Mucosa of descending colon (tissue), 3 donors: ENCODE measurements around the gene CLSTN2. TPM values are rescaled to one million over a fixed set of nuclear protein-coding genes. Genes with fewer than 3 reads are reported as not detected.

Experiments
- ATAC-seq: fragments of 200-7000 bp; cut with Tn5 transposase; one replicate; pipeline ENCODE4 v1.9.1; 2020; ENCODE audit warnings: mild to moderate bottlenecking, moderate library complexity
- DNase-seq, 3 donors: peaks; one replicate each; pipeline ENCODE4 v3.0.0-alpha.2; 2020
- H3K36me3 ChIP-seq: fragments of 200-600 bp; one replicate; pipeline ENCODE4 v1.8.0; 2021; ENCODE audit warnings: low read depth, mild to moderate bottlenecking
- H3K4me1 ChIP-seq: fragments of 200-600 bp; one replicate; pipeline ENCODE4 v1.8.0; 2021; ENCODE audit warnings: low read depth, mild to moderate bottlenecking
- H3K4me3 ChIP-seq: fragments of 200-600 bp; one replicate; pipeline ENCODE4 v1.8.0; 2021; ENCODE audit warnings: mild to moderate bottlenecking
- H3K9me3 ChIP-seq: fragments of 200-600 bp; one replicate; pipeline ENCODE4 v1.8.0; 2021; ENCODE audit warnings: mild to moderate bottlenecking
- CTCF ChIP-seq: fragments of 200-600 bp; IDR thresholded peaks from one replicate; pipeline ENCODE4 v1.8.0; 2022; ENCODE audit warnings: antibody characterized with exemption, mild to moderate bottlenecking
- intact Hi-C, 2 donors: fragments of 100-400 bp; cut with DNase I in 1 of 2; cut with micrococcal nuclease in 1 of 2; formaldehyde crosslinking; loops; one replicate each; pipeline versions ENCODE4 v1.11.0 to v1.11.1; 2022; cut with DNase I, micrococcal nuclease
- total RNA-seq, 3 donors: library from RNA; stranded (reverse); fragmentation: NEBNext Ultra II Directional in 2 of 3; extraction: Animal tissue kit (Norgen Biotek cat#: 25700) in 2 of 3; gene quantifications; one replicate each; pipeline versions ENCODE4 v1.2.1 to v1.2.4, GENCODE V29; 2021 to 2023
- donor health status: DM: no; HTN: no; CAD: no; lungs with moderate emphysema.
- donor health status: DM: no; HTN: no; CAD: no.
- donor health status: DM: no; HTN: yes; CAD: no.

The CLSTN2 gene
- total RNA-seq, 3 donors from 2014 or later, result 0.90 to 5.3 (median 2.5) TPM

- no peak overlapping the region for H3K4me3 ChIP-seq
- no peaks in the 10 kb centered on the region for H3K4me1 ChIP-seq
- DNase-seq (no peak), ATAC-seq (no peak)
- H3K36me3 ChIP-seq, result no peaks in the 10 kb centered on the region
- H3K9me3 ChIP-seq, result no peaks in the 10 kb centered on the region
- intact Hi-C loops, result no loop called here
- no peak for TF ChIP-seq CTCF
Measured at GRCh38 chr3:140537727-140538082, 602.7 kb downstream of the CLSTN2 start.

DNA sequence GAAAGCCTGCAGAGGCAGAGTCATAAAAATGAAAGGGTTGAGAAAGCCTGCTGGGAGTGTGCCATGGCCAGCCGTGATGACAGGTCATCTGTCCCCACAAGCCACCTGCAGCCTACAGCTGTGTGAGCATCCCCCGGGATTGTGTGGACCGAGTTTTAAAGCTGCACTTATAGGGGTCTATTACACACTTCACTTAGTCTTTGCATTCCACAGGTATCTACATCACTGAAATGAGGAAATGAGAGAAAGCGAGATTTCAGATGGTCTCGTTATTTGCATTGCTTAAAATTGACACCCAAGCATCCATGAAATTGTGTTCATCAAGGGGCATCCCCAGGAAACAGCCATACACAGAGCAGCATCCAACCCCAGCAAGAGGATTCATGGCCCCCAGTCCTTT lies 605.3 kb downstream of the CLSTN2 start:
- Histone ChIP-seq H3K4me3 (no peak overlapping the region), H3K36me3 (no peaks in the 10 kb centered on the region), H3K4me1 (no peaks in the 10 kb centered on the region), H3K9me3 (no peaks in the 10 kb centered on the region)
- DNase-seq (no peak), ATAC-seq (no peak)
- intact Hi-C loops, result no loop called here
- TF ChIP-seq CTCF, result no peak

DNA sequence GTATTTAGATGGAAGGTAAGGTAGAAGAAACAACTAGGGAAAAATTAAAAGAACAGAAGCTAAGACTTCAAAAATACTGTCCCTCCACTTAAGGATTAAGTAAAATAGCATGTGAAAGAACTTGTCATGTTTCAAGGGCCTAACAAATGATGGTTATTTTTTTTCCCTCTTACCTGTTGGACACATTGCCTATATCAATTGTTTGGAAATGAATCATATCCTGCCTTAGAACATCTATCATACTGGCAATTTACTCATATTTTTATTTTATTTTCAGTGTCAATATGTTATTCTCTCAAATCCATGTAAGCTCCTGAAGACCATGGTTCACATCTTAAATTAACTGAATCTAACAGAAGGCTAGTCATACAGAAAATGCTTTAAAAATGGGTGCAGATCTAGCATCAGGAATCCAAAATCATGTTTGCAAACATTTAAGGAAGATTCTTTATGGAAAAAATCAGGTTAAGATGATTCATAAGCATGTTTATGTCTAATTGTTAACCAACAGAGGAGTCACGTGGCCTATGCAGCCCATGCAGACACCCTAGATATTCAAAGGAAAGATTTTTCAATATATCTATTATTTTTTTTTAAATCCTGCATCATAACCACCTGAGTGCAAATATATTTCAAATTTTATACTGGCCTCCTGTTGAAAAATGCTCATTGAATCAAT lies 607.1 kb downstream of the CLSTN2 start:
- no peak for TF ChIP-seq CTCF
- Histone ChIP-seq H3K9me3 (no peaks in the 10 kb centered on the region), H3K36me3 (no peaks in the 10 kb centered on the region), H3K4me1 (no peaks in the 10 kb centered on the region), H3K4me3 (no peak overlapping the region)
- intact Hi-C loops, result no loop called here
- DNase-seq (no peak), ATAC-seq (no peak)

DNA sequence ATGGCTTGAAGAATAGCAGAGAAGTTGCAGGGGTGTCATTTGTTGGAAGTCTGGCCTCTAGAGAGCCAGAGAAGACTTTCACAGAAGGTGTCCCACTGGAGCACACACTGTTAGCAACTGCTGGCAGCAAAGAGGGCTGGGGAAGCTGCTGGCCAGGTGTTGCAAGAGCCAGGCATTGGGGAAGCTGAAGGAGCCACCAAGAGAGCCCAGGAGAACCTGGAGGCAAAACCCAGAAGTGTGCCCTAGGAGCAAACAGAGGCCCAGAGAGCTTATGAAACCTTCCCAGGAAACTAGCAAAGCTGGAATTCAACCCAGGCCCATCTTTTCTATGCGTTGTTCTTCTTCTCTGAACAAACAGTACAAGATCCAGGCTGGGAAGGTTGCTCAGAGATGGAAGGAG lies 610.2 kb downstream of the CLSTN2 start:
- H3K9me3 ChIP-seq, result no peaks in the 10 kb centered on the region
- ATAC-seq (no peak), DNase-seq (no peak)
- intact Hi-C loops, result no loop called here
- H3K36me3 ChIP-seq, result no peaks in the 10 kb centered on the region
- TF ChIP-seq CTCF, result no peak
- no peaks in the 10 kb centered on the region for H3K4me1 ChIP-seq
- H3K4me3 ChIP-seq, result no peak overlapping the region

- ATAC-seq (no peak), DNase-seq (no peak)
- Histone ChIP-seq H3K36me3 (no peaks in the 10 kb centered on the region), H3K9me3 (no peaks in the 10 kb centered on the region), H3K4me3 (no peak overlapping the region), H3K4me1 (no peaks in the 10 kb centered on the region)
- TF ChIP-seq CTCF, result no peak
- intact Hi-C loops, result no loop called here
Measured at GRCh38 chr3:140545756-140546155, 610.8 kb downstream of the CLSTN2 start.

- no peak for ATAC-seq
- Histone ChIP-seq H3K4me1 (no peaks in the 10 kb centered on the region), H3K4me3 (no peak overlapping the region), H3K9me3 (no peaks in the 10 kb centered on the region), H3K36me3 (no peaks in the 10 kb centered on the region)
- intact Hi-C loops, result no loop called here
- no peak for DNase-seq
- TF ChIP-seq CTCF, result no peak
Measured at GRCh38 chr3:140546649-140547048, 611.7 kb downstream of the CLSTN2 start.
